Ishikawa (cell line): ENCODE measurements around the gene C3orf62.

Source experiments
- RAD21 ChIP-seq: IDR thresholded peaks from 2 replicates; pipeline ENCODE4 v1.6.1; 2012; ENCODE audit warnings: low read depth
- REST ChIP-seq: IDR thresholded peaks from 2 replicates; pipeline ENCODE4 v1.6.1; 2012; ENCODE audit warnings: low read depth, mild to moderate bottlenecking
- TAF1 ChIP-seq: IDR thresholded peaks from 2 replicates; pipeline ENCODE4 v1.6.1; 2012; ENCODE audit warnings: low read depth, mild to moderate bottlenecking

GRCh38 chr3:49305608-49306007, 28.6 kb upstream of the C3orf62 start:
- no peak for TF ChIP-seq REST
- TF ChIP-seq RAD21, result no peak
- TF ChIP-seq TAF1, result no peak
